ENCODE data around the gene TCTN3. TPM values are rescaled to one million over a fixed set of nuclear protein-coding genes. Genes with fewer than 3 reads are reported as not detected.

TCTN3 gene
- total RNA-seq, 4 donors from 2014 or later = 17.6 to 28.6 (median 21.2) TPM

DNA sequence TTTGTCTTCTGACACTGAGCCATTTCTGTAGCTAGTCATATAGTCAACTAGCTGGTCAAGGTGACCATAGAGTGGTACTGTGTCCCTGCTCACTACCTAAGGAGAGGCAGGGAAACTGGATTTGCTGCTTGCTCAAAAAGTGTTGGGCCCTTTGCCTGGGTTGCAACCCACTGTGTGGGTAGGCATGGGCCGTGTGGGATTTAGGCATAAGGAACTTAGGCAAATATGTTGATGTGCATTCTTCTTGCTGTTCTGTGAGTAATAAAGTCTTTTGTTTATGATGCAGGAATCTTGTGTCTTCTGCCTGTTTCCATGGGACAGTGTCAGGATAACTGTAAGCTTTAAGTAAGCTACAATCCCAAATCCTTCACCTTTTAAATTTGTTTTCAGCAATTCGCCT, 23.1 kb upstream of the TCTN3 start:
- WGBS, 2 donors (ENCODE audit: low coverage in 1 of 2) = 54 to 81% methylated on average over 1 to 2 of the region's 2 CpGs
- no peak for TF ChIP-seq EP300 (IDR thresholded peaks at IDR 0.05)
- TF ChIP-seq POLR2A (IDR thresholded peaks at IDR 0.05) = no peak
- no peak for TF ChIP-seq POLR2AphosphoS5 (IDR thresholded peaks at IDR 0.05)
- TF ChIP-seq, protein P1, sequence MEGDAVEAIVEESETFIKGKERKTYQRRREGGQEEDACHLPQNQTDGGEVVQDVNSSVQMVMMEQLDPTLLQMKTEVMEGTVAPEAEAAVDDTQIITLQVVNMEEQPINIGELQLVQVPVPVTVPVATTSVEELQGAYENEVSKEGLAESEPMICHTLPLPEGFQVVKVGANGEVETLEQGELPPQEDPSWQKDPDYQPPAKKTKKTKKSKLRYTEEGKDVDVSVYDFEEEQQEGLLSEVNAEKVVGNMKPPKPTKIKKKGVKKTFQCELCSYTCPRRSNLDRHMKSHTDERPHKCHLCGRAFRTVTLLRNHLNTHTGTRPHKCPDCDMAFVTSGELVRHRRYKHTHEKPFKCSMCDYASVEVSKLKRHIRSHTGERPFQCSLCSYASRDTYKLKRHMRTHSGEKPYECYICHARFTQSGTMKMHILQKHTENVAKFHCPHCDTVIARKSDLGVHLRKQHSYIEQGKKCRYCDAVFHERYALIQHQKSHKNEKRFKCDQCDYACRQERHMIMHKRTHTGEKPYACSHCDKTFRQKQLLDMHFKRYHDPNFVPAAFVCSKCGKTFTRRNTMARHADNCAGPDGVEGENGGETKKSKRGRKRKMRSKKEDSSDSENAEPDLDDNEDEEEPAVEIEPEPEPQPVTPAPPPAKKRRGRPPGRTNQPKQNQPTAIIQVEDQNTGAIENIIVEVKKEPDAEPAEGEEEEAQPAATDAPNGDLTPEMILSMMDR (IDR thresholded peaks at IDR 0.05) = no peak
- ATAC-seq = no peak

DNA sequence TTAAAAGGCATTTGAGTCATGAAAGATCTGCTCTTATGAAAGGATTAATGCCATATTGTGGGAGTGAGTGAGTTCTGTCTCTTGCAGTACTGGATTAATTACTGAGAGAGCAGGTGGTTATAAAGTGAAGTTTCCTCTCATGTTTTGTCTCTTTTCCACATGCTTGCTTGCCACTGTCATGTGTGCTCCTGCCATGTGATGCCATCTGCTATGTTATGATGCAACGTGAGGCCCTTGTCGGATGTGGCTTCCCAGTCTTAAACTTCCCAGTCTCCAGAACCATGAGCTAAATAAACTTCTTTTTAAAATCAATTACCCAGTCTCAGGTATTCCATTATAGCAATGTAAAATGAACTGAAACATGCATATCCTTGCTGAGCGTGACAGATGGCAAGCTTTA, 22.7 kb upstream of the TCTN3 start:
- ATAC-seq = no peak

More for the DNA sequence above, 23.1 kb upstream of the TCTN3 start:
- Histone ChIP-seq H3K4me1 (no peaks in the 10 kb centered on the region), H3K9me3 (no peaks in the 10 kb centered on the region), H3K36me3 (no peaks in the 10 kb centered on the region), H3K27ac (no peak overlapping the region), H3K27me3 (no peaks in the 10 kb centered on the region), H3K4me3 (no peak overlapping the region)

DNA sequence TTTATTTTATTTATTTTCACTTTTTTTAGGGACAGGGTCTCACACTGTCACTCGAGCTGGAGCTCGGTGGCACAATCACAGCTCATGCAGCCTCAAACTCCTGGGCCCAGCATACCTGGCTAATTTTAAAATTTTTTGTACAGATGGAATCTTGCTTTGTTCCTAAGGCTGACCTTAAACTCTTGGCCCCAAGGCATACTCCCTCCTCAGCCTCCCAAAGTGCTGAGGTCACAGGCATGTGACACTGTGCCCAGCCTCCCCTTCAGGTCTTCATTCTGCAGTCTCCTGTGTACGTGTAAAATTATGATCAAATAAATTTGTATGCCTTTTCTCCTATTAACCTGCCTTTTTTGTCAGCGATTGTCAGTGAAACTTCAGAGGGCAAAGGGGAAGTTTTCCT, 17.8 kb upstream of the TCTN3 start:
- 88 to 100% methylated on average over 2 to 4 of the region's 4 CpGs for WGBS, 2 donors (ENCODE audit: low coverage in 1 of 2)
- Histone ChIP-seq H3K9me3 (no peaks in the 10 kb centered on the region), H3K36me3 (no peaks in the 10 kb centered on the region), H3K27me3 (no peaks in the 10 kb centered on the region), H3K27ac (no peak overlapping the region), H3K4me3 (no peak overlapping the region), H3K4me1 (no peaks in the 10 kb centered on the region)
- no peak for ATAC-seq
- TF ChIP-seq POLR2AphosphoS5 (IDR thresholded peaks at IDR 0.05) = no peak
- no peak for TF ChIP-seq EP300 (IDR thresholded peaks at IDR 0.05)
- TF ChIP-seq, protein P1 (IDR thresholded peaks at IDR 0.05) = no peak
- no peak for TF ChIP-seq POLR2A (IDR thresholded peaks at IDR 0.05)

More for the DNA sequence above, 22.7 kb upstream of the TCTN3 start:
- Histone ChIP-seq H3K27me3 (no peaks in the 10 kb centered on the region), H3K4me1 (no peaks in the 10 kb centered on the region), H3K36me3 (no peaks in the 10 kb centered on the region), H3K9me3 (no peaks in the 10 kb centered on the region), H3K4me3 (no peak overlapping the region), H3K27ac (no peak overlapping the region)
- TF ChIP-seq, protein P1 (IDR thresholded peaks at IDR 0.05) = no peak
- TF ChIP-seq POLR2A (IDR thresholded peaks at IDR 0.05) (no peak), EP300 (IDR thresholded peaks at IDR 0.05) (no peak), POLR2AphosphoS5 (IDR thresholded peaks at IDR 0.05) (no peak)
- WGBS, 2 donors (ENCODE audit: low coverage in 1 of 2) = 90 to 100% methylated on average over 1 to 3 of the region's 3 CpGs

GRCh38 chr10:95706990-95707389, 13.3 kb upstream of the TCTN3 start:
- H3K36me3 ChIP-seq = no peaks in the 10 kb centered on the region
- no peak for ATAC-seq
- H3K4me3 ChIP-seq = no peak overlapping the region
- no peaks in the 10 kb centered on the region for H3K9me3 ChIP-seq
- no peak overlapping the region for H3K27ac ChIP-seq
- H3K4me1 ChIP-seq = no peaks in the 10 kb centered on the region
- TF ChIP-seq, protein P1 (IDR thresholded peaks at IDR 0.05) = no peak
- TF ChIP-seq EP300 (IDR thresholded peaks at IDR 0.05) (no peak), POLR2AphosphoS5 (IDR thresholded peaks at IDR 0.05) (no peak), POLR2A (IDR thresholded peaks at IDR 0.05) (no peak)
- H3K27me3 ChIP-seq = no peaks in the 10 kb centered on the region
- 60% methylated on average over 1 of the region's 7 CpGs; no CpG with 5 or more reads in 1 of the 2 donors for WGBS, 2 donors (ENCODE audit: low coverage in 1 of 2)

DNA sequence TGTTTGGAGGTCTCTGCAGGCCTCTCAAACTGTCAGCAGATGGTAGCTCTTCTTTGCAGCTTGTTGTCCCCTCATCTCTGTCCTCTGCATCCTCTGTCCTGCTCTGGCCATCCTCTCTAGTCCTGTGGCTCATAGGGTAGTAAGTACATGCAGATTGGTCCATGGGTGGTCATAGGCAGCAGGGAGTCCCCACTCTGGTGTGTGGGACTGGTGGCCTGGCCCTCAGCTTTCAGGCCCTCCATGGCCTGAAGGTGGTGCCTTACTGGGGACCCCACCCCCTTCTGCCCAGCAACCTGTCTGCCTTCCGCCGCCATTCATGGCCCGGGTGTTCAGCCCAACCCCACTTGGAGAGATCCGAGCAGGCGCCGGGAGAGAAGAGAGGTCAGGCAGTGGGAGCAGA, 12.8 kb upstream of the TCTN3 start:
- H3K9me3 ChIP-seq = no peaks in the 10 kb centered on the region
- H3K27ac ChIP-seq = no peak overlapping the region
- no peaks in the 10 kb centered on the region for H3K27me3 ChIP-seq
- H3K36me3 ChIP-seq = no peaks in the 10 kb centered on the region
- no peak for TF ChIP-seq POLR2A (IDR thresholded peaks at IDR 0.05)
- TF ChIP-seq EP300 (IDR thresholded peaks at IDR 0.05) = no peak
- no peaks in the 10 kb centered on the region for H3K4me1 ChIP-seq
- no peak overlapping the region for H3K4me3 ChIP-seq
- WGBS, 2 donors (ENCODE audit: low coverage in 1 of 2) = no CpG with 5 or more reads among the region's 6 CpGs
- no peak for ATAC-seq

All from gastroesophageal sphincter (tissue), 4 donors.